ENCODE results near the gene NPEPPS.

- no peak for TF ChIP-seq CTCF (IDR thresholded peaks at IDR 0.05)
- TF ChIP-seq POLR2AphosphoS5 (IDR thresholded peaks at IDR 0.05; ENCODE audit: low read depth, low read length), result no peak
- TF ChIP-seq SIN3A (IDR thresholded peaks at IDR 0.05; ENCODE audit: borderline replicate concordance, insufficient read depth, low read depth, low read length), result no peak
- TF ChIP-seq TCF7L2 (IDR thresholded peaks at IDR 0.05; ENCODE audit: low read depth, low read length), result no peak
Observed at GRCh38 chr17:47654991-47655390, 124.1 kb downstream of the NPEPPS start.

Measured in Panc1 (cell line).